A172 (cell line): ENCODE results near the gene ZGLP1. TPM values are rescaled to one million over a fixed set of nuclear protein-coding genes. Genes with fewer than 3 reads are reported as not detected.

Experiments used
- DNase-seq: peaks from one replicate; pipeline ENCODE4 v3.0.0-alpha.2; 2015; ENCODE audit warnings: low spot score
- total RNA-seq: library from RNA; depleted of rRNA; stranded (reverse); fragments of >200 nt; shearing (Covaris generic); gene quantifications from 2 replicates; pipeline ENCODE4 v1.2.3, GENCODE V29; 2014

The ZGLP1 gene
- total RNA-seq, 1 experiment from 2014 or later, result 1.5 TPM

DNA sequence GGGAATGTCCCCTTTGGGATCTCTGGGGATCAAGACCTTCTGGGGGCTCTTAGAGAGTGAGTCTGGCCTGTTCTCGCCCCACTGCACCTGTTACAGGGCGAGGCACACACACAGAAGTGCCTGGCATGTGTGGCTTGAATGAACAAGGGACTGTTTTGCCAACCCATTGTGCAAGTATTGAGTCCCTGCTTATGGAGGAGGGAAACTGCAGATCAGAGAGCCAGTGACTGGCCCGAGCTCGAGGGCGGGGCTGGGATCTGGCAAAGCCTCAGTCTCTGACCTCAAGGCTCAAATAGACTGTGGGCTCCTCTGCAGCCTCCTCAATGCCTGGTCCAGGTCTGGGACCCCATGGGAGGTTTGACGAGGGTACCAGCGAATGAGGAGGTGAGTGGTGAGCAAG is 18.2 kb upstream of the ZGLP1 start:
- no peak for DNase-seq

DNA sequence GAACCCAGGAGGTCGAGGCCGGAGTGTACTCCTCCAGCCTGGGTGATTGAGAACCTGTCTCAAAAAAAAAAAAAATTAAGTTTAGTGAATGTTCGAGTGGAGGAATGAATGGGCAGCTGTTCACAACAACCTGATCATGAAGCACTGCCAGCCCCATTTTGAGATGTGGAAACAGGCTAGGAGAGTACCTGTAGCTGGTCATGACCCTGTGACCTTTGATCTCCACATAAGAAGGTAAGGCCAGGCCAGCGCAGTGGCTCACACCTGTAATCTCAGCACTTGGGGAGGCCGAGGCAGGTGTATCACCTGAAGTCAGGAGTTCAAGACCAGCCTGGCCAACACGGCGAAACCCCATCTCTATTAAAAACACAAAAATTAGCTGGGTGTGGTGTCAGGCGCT is 16.1 kb upstream of the ZGLP1 start:
- DNase-seq, result no peak

DNA sequence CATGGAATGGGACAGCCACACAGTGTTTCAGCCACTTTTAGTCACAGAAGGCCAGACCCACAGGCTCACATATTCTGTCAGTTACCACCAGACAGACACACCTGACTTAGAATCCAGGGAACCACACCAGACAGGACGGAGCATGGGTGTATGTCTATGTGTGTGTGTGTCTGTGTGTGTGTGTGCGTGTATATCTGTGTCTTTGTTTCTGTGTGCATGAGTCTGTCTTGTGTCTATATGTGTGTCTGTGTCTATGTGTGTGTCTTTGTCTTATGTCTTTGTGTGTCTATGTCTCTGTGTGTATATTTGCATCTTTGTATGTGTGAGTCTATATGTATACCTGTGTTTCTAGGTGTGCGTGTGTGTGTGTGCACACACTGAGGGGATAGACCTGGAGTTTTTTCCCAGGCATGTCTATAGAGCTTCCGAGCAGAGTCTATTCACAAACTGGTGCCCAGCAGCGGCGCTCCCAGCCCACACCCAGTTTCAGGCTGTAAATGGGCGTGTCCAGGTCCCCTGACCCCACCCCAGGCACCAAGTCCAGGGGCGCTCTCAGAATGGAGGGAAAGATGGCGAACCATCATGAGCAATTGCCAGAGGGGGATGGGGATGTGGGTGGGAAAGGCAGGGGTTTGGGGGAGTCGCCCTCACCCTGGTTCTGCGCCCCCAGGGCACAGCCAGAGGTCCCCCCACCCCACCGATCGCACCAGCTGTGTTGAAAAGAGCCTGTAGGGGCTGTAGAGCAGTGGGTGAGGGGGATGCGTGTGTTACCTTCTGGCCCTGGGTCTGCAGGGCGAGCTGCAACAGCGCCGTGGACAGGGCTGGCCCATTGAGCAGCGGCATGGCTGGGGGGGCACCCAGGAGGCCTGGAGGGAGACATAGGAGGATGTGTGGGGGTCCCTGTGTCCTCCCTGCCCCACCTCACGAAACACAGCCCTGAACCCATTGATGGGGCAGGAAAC is 12.5 kb upstream of the ZGLP1 start:
- DNase-seq, result no peak

DNA sequence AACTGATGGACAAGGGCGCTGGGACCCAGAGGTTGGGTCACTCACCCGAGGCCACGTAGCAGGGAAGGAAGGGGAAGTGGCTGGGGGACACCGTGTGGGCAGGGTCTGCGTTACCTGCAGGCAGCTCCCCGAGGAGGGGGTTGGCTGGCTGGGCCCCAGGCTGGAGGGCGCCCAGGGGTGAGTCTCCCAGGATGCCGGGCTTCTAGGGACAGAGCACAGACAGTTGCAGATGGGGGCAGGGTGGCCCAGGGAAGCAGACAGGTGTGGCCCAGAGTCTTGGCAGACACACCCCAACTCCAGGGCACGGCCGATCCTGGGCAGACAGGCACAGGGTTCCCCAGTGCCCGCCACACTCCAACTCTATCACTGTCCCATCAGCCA is 11.8 kb upstream of the ZGLP1 start:
- no peak for DNase-seq

DNA sequence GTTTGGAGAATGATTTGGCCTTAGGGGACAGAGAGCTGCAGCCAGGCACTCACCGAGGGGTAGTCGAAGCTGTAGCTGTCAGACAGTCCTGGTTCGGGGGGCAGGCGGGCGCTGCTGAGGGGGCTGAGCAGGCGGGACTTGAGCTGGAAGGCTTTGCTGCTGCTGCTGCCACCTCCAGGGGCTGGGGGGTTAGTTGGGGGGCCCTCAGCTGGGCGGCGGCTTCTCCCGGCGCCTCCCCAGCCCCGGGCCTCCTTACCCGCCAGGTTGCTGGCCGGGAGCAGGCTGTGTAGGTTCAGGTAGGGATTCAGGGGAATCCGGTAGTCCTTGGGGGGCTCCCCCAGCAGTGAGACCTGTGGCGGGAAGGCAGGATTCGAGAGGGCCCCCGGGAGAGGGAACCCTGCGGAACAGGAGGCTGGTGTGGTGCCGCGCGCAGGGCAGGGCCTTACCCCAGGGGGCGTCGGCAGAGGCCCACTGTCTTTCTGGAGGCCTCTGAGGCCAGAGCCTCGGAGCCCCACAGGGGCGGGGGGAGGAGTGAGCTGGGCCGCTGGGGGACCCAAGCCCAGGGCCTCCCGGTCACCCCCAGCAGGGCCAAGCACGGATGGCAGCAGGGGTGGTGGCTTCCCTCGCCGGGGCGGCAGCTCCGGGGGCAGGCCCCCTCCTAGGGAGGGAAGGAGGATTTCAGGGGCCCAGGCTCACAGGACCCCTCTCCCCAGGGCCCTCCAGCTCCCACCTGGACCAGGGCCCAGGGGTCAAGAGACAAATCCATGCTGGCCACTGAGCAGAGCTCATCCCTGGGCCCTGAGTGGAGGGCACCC is 11.2 kb upstream of the ZGLP1 start:
- no peak for DNase-seq

DNA sequence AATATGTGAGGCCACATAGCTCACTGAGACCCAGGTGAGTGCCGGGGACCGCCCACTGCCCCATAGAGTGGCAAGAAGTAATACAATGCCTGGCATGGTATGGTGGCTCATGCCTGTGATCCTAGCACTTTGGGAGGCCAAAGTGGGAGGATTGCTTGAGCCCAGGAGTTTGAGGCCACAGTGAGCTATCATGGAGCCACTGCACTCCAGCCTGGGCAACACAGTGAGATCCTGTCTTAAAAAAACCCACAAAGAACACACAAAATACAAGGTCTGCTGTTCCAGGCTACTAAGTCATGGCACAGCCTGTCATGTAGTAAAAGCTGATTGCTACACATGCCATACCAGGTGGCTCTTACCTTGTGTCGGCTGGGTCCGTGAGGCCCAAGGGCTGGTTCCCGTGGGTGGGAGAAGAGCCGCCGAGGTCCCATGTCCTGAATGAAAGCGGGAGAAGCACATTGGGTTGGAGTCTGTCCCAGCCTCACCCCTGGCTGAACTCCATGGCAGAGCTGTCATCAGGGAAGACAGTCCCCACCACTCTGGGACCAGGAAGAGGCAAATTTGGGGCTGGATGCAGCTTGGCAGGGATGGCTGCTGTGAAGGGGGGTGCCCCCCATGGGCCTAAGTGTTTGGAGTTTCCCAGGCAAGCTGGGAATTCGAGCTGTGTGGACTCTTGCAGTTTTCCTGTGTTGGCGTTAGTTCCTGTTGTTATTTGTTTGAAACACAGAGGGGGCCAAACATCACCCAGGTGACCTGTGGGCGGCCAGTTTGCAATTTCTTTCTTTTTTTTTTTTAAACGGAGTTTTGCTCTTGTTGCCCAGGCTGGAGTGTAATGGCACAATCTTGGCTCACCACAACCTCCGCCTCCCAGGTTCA is 9.4 kb upstream of the ZGLP1 start:
- no peak for DNase-seq

DNA sequence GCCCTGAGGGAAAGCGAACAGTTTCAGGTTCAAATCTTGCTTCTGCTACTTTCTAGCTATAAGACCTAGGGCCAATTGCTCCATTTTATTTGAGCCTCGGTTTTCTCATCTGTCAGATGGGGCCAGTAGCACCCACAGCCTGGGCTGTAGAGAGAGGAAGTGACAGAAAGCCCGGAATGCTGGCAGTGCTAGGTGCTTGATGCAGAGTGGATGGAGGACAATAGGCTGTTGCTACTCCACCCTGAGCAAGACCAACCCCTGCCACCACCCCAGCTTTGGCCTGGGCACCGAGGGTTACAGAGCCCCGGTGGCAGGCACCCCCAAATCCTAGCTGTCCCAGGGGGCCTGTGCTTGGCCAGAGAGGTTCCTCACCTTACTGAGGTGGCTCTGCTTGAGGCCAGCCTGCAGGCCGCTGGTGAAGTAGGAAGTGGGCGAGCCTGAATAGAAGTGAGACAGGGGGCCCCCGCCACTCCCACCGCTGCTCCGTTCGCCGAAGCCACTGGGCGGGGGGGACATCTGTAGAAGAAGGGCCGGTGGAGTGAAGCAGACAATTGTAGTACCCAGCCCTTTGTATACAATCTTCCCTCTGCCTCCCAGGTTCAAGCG is 8.3 kb upstream of the ZGLP1 start:
- no peak for DNase-seq

DNA sequence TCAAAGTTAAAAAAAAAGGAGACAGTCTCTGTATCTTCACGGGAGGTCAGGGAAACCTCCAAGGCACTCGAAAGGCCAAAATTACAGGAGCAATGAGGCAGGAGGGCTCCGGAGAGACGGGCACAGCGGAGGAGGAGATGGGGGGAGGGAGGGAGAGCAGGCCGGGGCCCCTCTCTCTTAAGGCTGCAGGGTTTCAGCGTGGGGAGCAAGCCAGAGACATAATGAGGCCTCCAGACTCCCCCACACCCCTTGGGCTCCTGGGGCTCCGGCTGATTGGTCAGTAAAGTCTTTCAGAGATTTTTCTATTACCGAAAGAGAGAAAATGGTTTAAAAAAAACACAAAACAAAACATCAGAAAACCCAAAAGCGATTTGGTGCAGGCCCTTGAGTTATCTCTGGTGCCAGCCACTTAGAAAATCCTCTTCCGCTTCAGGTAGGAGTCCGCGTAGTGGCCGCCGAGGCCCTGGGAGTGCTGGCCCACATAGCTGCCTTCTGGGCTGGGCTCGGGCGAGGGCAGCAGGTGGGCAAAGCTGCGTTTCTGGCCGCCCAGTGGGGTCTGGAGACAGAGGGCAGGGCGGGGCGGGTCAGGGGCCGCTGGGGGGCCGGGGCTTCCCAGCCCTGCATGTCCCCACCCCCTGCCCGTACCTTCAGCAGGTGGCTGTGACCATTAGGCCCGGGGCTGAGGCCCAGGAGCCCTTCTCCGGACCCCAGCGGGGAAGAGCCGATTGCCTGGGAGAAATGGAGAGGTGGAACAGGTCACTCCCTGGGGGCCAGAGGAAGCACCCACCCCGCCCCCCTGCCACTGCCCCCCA is 7.6 kb upstream of the ZGLP1 start:
- no peak for DNase-seq

DNA sequence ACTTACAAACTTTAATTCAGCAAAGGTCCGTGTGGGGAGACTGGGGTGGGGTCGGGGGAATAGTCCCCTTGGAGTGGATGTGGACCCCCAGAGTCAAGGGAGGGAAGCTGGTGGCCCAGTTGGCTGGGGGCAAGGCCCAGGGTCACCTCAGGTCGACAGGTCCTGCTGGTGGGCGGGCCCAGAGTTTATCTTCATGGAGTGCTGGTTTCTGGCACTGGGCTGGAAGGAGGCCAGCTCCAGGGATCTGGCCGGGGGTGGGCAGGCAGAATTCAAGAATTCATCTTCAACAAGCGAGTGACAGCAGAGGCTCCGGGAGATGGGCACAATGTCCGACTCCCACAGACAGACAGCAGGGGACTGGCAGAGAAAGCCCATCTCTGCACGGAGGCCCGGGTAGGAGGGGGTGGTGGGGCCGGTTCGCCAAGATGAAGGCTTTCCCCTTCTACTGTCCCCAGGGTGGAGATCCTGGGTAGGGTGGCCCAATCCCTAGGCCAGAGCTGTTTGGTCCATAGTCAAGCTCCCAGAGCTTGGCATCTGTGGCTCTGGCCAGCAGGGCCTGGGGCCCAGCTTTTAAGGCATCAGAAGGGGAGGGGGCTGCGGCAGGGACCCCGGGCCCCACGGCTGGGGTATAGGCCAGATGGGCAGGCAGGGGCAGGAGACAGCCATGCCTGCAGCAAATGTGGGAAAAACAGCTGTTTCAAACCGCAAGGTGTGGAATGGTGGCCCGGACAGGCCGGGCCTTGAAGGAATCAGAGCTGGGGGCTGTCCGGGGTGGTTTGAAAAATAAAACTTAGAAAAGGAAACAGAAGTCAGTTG is 6.8 kb upstream of the ZGLP1 start:
- no peak for DNase-seq

DNA sequence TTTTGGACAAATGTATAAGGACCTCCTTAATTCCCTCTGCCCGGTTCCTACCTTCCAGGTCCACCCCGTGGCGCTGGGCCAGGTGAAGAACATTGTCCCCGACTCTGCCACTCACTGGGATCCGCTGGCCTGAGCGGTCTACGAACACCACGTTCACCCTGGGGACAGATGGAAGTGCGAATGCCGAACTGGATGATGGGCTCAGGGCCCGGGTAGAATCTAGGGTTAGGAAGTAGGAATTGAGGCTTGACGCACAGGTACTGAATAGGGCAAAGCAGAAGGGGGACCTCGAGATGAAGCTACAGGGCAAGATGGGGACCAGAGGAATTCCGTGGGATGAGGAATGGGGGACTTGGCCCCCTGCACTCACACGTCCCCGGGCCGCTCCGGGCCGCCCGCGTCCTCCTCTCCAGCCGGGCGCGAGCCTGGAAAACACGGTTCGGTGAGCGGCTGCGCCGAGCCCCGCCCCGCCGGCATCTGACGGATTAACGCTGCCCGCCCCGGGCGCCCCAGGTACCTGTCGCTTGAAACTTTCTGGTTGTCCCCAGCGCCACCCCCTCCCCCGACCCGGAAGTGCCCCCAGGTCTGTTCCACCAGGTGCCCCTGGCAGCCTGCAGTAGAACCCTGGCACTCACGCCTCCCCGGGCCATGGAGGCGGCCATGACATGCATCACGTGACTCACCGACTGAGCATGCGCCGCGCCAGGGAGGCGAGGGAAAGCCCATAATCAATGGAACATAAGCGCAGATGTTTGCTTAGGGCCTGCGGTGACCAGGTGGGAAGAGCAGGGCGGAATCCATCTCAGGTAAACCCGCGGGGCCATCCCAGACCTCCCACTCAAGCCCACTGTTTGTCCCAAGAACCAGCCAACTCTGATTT is 6.0 kb upstream of the ZGLP1 start, which contains the start of gene FDX2:
Gene FDX2, minus strand, starts transcription at position 681 of the 880 bp plus-strand sequence. Its CDS starts 19 bp downstream, at position 662.
- DNase-seq, result peak; percentile 68

DNA sequence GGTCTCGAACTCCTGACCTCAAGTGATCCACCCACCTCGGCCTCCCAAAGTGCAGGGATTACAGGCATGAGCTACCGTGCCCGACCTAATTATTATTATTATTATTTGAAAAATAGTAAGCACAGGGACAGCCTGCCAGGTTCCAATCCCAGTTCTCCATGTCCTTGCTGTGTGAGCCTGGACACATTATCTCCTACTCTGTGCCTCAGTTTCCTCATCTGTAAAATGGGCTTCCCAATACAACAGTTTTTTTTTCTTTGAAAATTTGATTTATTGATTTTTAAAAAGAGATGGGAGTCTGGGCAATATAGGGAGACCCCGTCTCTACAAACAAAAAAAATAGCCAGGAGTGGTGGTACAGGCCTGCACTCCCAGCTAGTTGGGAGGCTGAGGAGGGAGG is 3.3 kb downstream of the ZGLP1 start:
- DNase-seq, result no peak

DNA sequence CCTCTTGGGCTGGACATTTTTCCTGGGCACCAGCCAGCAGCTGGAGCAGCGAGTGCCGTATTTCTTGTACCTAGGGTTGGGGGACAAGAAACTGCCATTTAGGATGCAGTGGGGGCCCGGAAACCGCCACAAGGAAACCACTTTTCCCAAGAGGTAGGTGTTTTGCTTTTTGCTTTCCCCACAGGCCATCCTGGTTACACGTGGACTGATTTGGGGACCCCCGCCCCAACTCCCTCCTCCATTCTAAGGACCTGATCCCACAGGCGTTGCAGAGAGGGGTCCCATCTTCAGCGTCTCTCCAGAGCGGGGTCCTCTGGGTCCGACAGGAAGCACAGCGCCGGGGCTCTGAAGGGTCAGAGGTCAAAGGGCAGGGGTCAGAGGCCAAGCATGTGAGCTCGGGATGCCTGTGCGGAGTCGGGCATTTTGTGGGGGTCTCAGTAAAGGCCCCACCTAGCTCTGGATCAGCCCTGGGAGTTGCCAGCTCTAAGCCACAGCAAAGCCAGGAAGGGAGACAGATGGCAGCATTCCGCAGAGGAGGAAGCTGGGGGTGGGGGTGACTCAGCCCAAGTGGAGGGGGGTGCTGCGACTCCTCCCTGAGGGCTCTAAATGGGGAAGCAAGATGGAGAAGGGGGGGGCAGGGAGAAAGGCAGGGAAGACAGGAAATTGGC is 4.3 kb downstream of the ZGLP1 start:
- peak; percentile 62 for DNase-seq

DNA sequence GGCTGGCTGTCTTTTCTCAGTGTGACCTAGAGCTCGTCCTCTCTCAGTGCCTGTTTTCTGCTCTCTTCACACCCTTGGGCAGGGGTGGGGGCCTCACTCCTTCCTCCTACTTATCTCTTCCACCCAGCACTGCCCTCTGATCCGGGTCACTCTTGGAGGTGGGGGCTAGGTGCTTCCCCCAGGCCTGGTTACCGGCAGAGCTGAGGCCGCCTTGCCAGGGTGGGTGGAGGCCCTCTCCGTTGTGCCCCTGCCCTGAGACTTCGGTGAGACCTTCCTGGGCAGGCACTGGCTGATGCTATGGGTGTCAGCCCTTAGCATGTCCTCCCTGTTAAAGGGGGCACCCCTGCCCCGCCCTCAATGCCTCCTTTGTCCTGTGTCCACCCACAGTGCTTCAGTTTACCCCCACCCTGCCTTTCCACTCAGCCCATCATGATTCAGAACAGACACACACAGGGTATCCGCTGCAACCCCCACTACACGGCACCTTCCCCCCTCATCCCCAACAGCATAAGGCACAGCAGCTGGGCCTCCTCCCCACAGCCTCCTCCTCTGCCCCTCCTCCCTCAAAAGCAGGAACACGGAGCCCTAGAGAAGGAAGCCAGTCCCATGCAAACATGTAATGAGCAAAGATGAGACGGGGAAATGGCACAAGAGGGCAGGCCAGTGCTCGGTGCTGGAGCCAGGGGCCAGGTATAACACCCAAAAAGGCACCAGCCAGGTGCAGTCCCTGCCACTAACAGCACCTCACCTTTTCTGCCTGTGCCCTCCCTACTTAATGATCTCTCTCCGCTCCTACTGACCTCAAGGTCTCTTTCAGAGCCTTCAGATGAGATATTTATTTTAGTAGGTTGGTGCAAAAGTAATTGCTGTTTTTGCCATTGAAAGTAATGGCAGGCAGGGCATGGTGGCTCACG is 9.8 kb downstream of the ZGLP1 start:
- DNase-seq, result no peak

DNA sequence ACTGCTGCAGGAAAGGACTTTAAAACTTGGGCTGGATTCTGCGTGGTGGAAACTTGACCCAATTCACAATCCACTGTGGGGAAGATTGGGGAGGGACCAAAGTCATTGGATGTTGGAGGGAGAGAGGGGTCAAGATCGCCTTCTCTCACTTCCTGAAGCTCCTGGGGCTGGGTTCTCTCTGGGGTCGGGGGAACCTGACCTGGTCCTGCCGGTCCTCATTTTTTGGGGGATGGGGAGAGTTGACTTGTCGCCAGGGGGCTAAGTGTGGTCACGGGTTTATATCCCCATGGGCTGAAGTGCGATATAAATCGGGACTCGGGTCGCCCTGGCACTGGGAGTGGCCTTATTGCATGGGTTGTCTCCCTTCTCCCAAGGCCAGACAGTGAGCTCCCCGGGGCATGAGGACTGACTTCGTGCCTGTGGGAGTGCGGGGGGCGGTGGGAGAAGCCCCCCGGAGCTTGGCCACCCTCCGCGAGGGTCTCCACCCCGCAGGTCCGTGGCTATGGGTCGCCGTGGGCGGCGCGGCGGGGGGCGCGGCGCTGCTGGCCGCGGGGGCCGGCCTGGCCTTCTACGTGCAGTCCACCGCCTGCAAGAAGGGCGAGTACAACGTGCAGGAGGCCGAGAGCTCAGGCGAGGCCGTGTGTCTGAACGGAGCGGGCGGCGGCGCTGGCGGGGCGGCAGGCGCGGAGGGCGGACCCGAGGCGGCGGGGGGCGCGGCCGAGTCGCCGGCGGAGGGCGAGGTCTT is 13.6 kb downstream of the ZGLP1 start:
- DNase-seq, result no peak

DNA sequence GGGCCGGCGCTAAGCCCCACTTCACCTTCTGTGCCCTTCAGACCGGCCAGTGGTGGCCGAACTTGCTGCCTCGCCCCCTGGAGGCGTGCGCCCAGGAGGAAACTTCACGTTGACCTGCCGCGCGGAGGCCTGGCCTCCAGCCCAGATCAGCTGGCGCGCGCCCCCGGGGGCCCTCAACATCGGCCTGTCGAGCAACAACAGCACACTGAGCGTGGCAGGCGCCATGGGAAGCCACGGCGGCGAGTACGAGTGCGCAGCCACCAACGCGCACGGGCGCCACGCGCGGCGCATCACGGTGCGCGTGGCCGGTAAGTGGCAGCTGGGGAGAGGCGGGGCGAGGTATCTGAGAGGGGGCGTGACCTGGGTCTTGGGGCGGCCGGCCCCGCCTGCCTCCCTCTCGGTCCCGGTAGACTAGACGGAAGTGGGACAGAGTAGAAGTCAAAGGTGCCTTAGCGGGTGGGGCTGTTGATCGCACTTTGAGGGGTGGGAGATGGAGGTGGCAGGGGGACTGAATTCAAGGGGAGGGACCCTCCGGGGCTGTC is 14.2 kb downstream of the ZGLP1 start:
- no peak for DNase-seq

DNA sequence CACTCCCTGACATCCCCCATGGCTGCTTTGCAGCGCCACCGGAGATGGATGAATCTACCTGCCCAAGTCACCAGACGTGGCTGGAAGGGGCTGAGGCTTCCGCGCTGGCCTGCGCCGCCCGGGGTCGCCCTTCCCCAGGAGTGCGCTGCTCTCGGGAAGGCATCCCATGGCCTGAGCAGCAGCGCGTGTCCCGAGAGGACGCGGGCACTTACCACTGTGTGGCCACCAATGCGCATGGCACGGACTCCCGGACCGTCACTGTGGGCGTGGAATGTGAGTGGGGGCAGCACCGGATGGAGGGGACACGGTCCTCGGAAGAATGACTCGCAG is 15.3 kb downstream of the ZGLP1 start:
- DNase-seq, result no peak
